ENCODE results near the gene C3orf22. TPM values are rescaled to one million over a fixed set of nuclear protein-coding genes. Genes with fewer than 3 reads are reported as not detected.

The C3orf22 gene
- total and polyA plus RNA-seq, 7 donors = 0.12 TPM; not detected in 6

- H3K4me1 ChIP-seq = peaks cover 3% of the 10 kb centered on the region
- ATAC-seq = no peak
- no peak for TF ChIP-seq CTCF (IDR thresholded peaks at IDR 0.05)
- DNase-seq = peak in 1 of 2 donors; percentile 30
- peaks cover 0 to 3% (median 0%) of the 10 kb centered on the region in 3 donors for H3K27me3 ChIP-seq (ENCODE audit: insufficient read depth in 3 of 3, low read length in 2 of 3)
- H3K4me3 ChIP-seq = no peak overlapping the region
- whole genome bisulfite sequencing, 3 donors = 90% methylated on average over 10 of the region's 10 CpGs
- no peaks in the 10 kb centered on the region for H3K9me3 ChIP-seq
- H3K27ac ChIP-seq = no peak overlapping the region
- H3K36me3 ChIP-seq (ENCODE audit: insufficient read depth in 1 of 2, low read depth in 1 of 2) = no peaks in the 10 kb centered on the region
- intact Hi-C loops (cut with DNase I) = loop anchor here (5.0 to 10.0 kb wide), 4 partner anchors 135 to 1028 kb away; partner anchors contain the start of gene TXNRD3 (in 1 of the 2)
Observed at GRCh38 chr3:126519506-126520455, 39.0 kb downstream of the C3orf22 start.

GRCh38 chr3:126518779-126519177 lies 40.0 kb downstream of the C3orf22 start:
- Histone ChIP-seq H3K9me3 (no peaks in the 10 kb centered on the region), H3K27me3 (ENCODE audit: insufficient read depth in 3 of 3, low read length in 2 of 3) (peaks cover 0 to 2% (median 0%) of the 10 kb centered on the region in 3 donors), H3K27ac (no peak overlapping the region), H3K4me3 (no peak overlapping the region), H3K4me1 (peaks cover 2% of the 10 kb centered on the region), H3K36me3 (ENCODE audit: insufficient read depth in 1 of 2, low read depth in 1 of 2) (no peaks in the 10 kb centered on the region)
- 58 to 69% (median 62%) methylated on average over 4 of the region's 4 CpGs for WGBS, 3 donors
- peak in 1 of 2 donors; percentile 28 for DNase-seq
- no peak for ATAC-seq
- no peak for TF ChIP-seq CTCF (IDR thresholded peaks at IDR 0.05)
- intact Hi-C loops (cut with DNase I) = no loop called here

GRCh38 chr3:126517986-126518778 lies 40.5 kb downstream of the C3orf22 start:
- DNase-seq = peak; percentile 6 to 44
- no peak overlapping the region for H3K27ac ChIP-seq
- H3K9me3 ChIP-seq = no peaks in the 10 kb centered on the region
- no peaks in the 10 kb centered on the region for H3K4me1 ChIP-seq
- H3K27me3 ChIP-seq (ENCODE audit: insufficient read depth in 3 of 3, low read length in 2 of 3) = no peaks in the 10 kb centered on the region
- no peak for ATAC-seq
- whole genome bisulfite sequencing, 3 donors = 77 to 83% (median 81%) methylated on average over 15 of the region's 15 CpGs
- intact Hi-C loops (cut with DNase I) = no loop called here
- no peak for TF ChIP-seq CTCF (IDR thresholded peaks at IDR 0.05)
- H3K36me3 ChIP-seq (ENCODE audit: insufficient read depth in 1 of 2, low read depth in 1 of 2) = no peaks in the 10 kb centered on the region
- no peak overlapping the region for H3K4me3 ChIP-seq

GRCh38 chr3:126517291-126517951 lies 41.3 kb downstream of the C3orf22 start, which contains the start of gene UROC1:
Gene UROC1 (minus strand): TSS chr3:126517773. CDS start chr3:126517719, 54 bp downstream.
- Histone ChIP-seq H3K4me3 (no peak within 1 kb of the TSS), H3K27me3 (ENCODE audit: insufficient read depth in 3 of 3, low read length in 2 of 3) (no peaks in the 10 kb centered on the region), H3K27ac (no peak within 1 kb of the TSS), H3K4me1 (no peaks in the 10 kb centered on the region), H3K9me3 (no peaks in the 10 kb centered on the region), H3K36me3 (ENCODE audit: insufficient read depth in 1 of 2, low read depth in 1 of 2) (no peaks in the 10 kb centered on the region)
- intact Hi-C loops (cut with DNase I) = no loop called here
- no peak for ATAC-seq
- peak in 1 of 2 donors; percentile 44 for DNase-seq
- no peak for TF ChIP-seq CTCF (IDR thresholded peaks at IDR 0.05)
- 90 to 91% (median 90%) methylated on average over 16 of the region's 16 CpGs for WGBS, 3 donors

Measured in psoas muscle (tissue), 8 donors.